NCI-H510A (cell line): ENCODE results near the gene CBFA2T2.
"Not testable (repeated sequence)": the region's sequence is repeated elsewhere in the genome, so short reads cannot be mapped to it uniquely, and the experiment has no call there.

Experiments used
- DNase-seq: peaks from one replicate; lab custom pipeline; 2025; lab: John Stamatoyannopoulos, UW

CBFA2T2 gene

GRCh38 chr20:33698966-33699365, 209.1 kb downstream of the CBFA2T2 start:
- not testable (repeated sequence) for DNase-seq
